GM15510 (cell line): Measurements from ENCODE around the gene IGF1.

ENCODE experiments used
- POLR2A ChIP-seq: IDR thresholded peaks from 3 replicates; pipeline ENCODE4 v1.6.1; 2011; ENCODE audit warnings: borderline replicate concordance; ENCODE audit not compliant: insufficient read length; ENCODE audit errors: extremely low read depth

Gene IGF1

DNA sequence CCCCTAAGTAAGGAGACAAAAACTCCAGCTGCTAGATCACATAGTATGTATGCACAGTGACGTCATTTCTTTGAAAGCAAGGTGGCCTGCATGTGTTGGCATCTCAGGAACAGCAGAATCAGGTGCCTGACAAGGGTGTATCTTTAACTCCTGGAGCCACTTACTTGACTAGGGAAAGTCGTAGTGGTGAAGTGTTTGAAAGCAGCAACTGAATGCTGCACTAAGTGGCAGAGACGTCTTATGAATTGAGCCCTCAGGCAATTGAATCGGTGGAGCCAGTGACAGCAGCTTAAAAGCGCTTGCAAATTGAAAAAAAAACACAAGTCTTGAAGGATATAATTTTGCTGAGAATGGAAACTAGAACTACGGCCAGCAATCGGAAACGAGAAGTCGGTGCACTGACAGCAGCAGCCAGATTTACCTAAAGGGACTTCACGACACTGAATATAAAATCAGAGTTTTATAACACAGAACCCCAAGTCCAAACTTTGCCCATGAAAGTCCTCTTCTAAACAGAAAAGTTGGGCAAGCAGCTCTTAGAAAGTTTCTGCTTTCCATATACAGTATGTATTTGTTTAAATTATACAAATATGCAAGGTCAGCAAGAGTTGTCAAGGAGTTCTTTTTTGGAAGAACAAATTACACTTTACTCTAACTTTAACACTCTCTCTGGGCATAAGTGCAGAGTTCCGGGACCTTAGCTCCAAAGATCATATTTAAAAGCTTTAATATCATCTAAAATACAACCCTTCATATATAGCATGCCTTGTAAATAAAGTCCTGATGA, 1.1 kb downstream of the IGF1 start:
- TF ChIP-seq POLR2A = no peak

DNA sequence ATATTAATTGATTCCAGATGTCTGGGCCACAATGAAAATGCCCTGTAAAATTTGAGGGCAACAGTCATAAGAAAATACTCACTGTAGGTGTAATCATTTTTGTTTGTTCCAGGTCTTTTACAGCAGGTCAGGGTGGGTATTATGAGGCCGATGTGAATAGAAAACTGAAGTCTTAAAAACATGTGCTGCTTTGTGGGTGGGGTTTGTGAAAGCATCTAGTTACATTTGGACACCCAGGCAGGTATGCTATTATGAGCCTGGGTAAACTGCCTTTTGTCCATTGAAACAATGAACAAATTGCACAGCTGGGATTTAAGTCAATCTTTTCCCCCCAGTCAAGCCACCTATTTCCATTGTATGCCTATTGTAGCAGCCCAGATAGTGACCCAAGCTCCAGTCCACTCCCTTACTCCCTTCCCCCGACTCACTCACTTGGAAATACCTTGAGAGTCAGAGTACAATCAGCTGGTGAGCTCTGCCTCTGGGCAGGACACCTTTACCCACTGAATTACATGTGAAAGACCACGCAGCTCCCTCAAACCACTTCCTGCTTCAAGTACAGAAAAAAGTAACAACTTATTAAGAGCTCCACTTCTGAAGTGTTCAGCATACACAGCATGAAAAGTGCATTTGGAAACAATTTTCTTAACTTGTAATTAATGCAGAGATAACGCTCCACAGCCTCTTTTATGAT, 1.8 kb downstream of the IGF1 start:
- TF ChIP-seq POLR2A = no peak

DNA sequence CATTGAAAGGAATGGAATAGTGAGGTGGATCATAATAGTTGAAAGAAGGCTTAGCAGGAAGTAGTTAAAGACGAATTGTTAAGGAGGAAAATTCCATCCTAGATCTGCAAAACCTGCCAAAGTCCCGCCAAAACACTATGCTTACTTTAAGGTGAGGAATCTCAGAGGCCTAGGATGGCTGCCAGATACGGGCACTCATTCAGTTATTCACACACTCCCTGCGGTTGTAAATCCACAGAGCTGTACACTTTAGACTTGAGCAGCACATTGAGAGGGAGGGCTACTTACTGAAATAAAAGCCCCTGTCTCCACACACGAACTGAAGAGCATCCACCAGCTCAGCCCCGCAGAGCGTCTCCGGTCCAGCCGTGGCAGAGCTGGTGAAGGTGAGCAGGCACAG, 5.0 kb downstream of the IGF1 start:
- TF ChIP-seq POLR2A = no peak

- TF ChIP-seq POLR2A = no peak
Measured at GRCh38 chr12:102474438-102475064, 5.8 kb downstream of the IGF1 start.

- no peak for TF ChIP-seq POLR2A
Measured at GRCh38 chr12:102472496-102472895, 7.9 kb downstream of the IGF1 start.

GRCh38 chr12:102471556-102471955, 8.8 kb downstream of the IGF1 start:
- no peak for TF ChIP-seq POLR2A

- TF ChIP-seq POLR2A = no peak
Measured at GRCh38 chr12:102470945-102471344, 9.4 kb downstream of the IGF1 start.

- no peak for TF ChIP-seq POLR2A
Measured at GRCh38 chr12:102468261-102468915, 12.0 kb downstream of the IGF1 start.

DNA sequence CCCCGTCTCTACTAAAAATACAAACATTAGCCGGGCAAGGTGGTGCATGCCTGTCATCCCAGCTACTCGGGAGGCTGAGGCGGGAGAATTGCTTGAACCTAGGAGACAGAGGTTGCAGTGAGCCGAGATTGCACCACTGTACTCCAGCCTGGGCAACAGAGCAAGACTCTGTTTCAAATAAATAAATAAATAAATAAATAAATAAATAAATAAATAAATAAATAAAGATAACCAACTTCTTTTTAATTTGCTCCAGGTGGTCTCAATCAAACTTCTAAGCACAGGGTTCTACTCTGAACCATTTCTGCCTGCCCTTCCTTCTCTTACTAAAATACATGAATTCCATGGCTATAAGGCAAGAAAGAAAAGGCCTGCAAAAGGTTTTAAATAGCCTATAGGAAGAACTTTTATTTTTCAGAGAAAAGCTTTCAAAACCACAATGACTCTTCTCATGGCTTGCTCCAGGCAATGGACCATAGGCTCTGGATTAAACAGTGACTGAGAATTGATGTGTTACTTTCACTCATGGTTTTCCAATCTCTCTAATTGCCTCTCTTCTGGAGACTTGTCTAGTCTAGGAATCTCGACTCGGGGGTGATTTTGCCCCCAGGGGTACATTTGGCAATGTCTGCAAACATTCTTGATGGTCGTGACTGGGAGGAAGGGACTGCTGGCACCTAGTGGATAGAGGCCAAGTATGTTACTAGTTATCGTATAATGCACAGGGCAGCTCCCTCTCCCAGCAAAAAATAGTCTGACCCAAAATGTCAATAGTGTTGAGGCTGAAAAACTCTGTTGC, 14.4 kb downstream of the IGF1 start:
- no peak for TF ChIP-seq POLR2A

- no peak for TF ChIP-seq POLR2A
Measured at GRCh38 chr12:102463659-102464249, 16.6 kb downstream of the IGF1 start.

DNA sequence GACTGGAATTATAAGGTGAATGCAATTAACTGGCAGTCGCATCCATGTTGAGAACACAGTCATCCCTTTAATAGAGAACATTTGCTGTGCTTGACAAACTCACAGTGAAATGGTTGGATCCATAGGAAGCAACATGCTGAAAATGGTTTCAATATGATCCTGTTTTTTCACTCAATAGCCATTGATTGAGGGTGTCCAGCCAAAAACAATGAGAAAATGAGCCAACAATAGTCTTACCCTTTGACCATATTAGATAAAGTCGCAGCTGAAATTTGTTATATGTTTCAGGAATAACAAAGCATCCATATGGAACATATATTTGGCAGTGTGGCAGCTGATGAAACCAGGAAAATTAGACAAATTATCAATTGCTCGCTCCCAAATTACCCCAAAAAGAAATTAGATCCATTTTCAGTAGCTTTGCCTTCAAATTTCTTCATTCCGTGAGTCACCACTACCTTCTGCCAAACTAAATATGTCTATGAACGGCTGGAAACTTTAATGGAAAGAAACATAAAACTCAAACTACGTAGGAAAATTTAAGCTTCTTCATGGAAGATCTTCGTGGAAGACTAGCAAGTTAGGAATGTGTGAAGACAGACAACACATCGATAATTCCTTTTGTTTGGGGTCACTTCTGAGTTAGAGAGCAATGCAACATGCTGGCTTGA, 17.4 kb downstream of the IGF1 start:
- TF ChIP-seq POLR2A = no peak

DNA sequence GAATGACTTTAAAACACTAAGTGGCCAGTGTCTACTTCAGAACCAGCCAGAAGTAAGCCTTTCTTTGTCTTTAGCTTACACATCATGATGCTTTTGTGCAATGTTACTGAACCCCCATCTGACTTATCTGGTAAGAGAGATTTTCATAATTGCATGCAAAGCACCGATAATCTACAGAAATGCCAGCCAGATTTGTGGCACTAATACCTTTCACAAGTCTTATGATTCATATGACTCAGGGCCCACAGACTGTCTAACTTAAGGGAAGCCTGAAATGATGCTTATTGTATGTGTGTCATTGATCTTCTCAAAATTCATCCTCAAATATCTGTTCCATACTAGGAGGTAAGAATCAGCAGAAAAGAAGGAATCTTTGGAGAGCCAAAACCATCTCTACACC, 18.0 kb downstream of the IGF1 start:
- no peak for TF ChIP-seq POLR2A

- no peak for TF ChIP-seq POLR2A
Measured at GRCh38 chr12:102461501-102461900, 18.9 kb downstream of the IGF1 start.
